GM10248 (cell line): ENCODE results near the gene CPSF2.

ENCODE experiments used
- CTCF ChIA-PET: fragments of 300-600 bp; sonication (Branson Sonifier 250); formaldehyde crosslinking; extraction: SDS; loops from one replicate; lab custom pipeline; 2021; ENCODE audit warnings: antibody characterized with exemption; lab: Yijun Ruan, JAX
- POLR2A ChIA-PET: fragments of 350-650 bp; sonication (Branson Sonifier 250); formaldehyde crosslinking; extraction: SDS; loops from one replicate; lab custom pipeline; 2020; ENCODE audit warnings: antibody characterized with exemption; lab: Yijun Ruan, JAX
- DNase-seq: peaks from one replicate; pipeline ENCODE4 v3.0.0; 2012; ENCODE audit errors: extremely low spot score
- TF ChIP-seq, protein P1 (sequence below): IDR thresholded peaks from 2 replicates; pipeline ENCODE4 v1.5.1; 2012; ENCODE audit warnings: mild to moderate bottlenecking, low read depth; ENCODE audit errors: extremely low read depth, missing control alignments, control extremely low read depth

CPSF2 gene

DNA sequence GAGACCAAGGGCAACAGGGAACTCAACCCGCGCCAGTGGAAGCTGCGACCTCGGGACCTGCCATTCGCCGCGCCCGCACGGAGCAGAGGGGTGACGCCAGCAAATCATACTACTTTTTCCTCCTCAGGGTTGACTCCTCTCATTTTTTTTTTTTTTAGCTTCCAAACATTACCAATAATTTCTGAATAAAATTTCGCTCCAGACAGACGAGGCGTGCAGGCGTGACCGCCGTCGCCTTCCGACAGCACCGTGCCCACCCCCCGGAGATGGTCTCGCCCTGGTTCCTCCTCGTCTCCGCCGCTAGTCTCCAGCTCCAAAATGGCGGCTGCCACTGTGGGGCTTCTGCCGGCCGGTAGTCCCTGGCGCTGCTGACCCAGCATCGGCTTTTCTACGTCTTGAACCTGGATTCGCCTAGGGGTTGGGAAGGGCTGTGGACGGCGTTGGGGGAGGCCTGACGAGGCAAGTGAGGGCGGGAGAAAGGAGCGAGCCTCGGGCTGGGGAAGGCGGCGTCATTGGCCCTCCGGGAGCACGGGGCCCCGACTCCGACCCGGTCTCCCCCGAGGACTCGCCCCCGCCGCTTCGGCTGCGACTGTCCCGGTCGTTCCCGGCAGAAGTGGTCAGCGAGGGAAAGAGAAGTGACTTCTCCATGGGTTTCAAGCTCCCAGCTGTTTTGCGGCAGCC lies at the start of gene CPSF2, which contains the start of gene NDUFB1:
TSS of gene CPSF2 (plus strand) at position 300 of the 681 bp plus-strand sequence. CDS start 9,016 bp downstream, outside the sequence.
TSS of gene NDUFB1 (minus strand) at position 37 of the 681 bp plus-strand sequence. CDS start 4,069 bp downstream, outside the sequence.
- ChIA-PET CTCF (interaction anchor here (0.7 to 11.7 kb wide), 15 partner anchors 9 to 591 kb away, joined by 3 to 134 read pairs (median 4); partner anchors contain the start of genes ATXN3 and TRIP11), POLR2A (interaction anchor here (0.7 to 1.9 kb wide), 4 partner anchors 11 to 608 kb away, joined by 3 to 10 read pairs (median 7); partner anchors contain the start of gene ATXN3)
- TF ChIP-seq, protein P1, sequence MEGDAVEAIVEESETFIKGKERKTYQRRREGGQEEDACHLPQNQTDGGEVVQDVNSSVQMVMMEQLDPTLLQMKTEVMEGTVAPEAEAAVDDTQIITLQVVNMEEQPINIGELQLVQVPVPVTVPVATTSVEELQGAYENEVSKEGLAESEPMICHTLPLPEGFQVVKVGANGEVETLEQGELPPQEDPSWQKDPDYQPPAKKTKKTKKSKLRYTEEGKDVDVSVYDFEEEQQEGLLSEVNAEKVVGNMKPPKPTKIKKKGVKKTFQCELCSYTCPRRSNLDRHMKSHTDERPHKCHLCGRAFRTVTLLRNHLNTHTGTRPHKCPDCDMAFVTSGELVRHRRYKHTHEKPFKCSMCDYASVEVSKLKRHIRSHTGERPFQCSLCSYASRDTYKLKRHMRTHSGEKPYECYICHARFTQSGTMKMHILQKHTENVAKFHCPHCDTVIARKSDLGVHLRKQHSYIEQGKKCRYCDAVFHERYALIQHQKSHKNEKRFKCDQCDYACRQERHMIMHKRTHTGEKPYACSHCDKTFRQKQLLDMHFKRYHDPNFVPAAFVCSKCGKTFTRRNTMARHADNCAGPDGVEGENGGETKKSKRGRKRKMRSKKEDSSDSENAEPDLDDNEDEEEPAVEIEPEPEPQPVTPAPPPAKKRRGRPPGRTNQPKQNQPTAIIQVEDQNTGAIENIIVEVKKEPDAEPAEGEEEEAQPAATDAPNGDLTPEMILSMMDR, result no peak
- peak; percentile 93 for DNase-seq

DNA sequence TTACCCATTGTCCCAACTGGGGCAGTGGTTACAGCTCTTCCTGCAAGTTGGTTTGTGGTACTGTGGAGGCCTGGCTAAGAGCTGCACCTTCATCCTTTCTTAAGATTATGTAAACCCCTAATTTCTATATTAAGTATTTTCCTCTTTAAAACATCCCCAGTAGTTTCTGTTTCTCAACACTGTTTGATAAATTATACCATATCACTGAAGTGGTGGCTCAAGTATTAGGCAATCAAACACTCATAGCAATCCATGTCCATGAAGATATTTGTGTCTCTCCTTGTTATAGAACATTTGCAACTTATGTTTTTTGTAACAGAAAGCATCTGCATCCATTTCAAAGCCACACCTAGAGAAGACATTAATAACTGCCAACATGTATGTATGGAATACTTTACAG lies 47.2 kb upstream of the CPSF2 start:
- no peak for DNase-seq
- ChIA-PET POLR2A (no interaction called here), CTCF (interaction anchor here (1.2 to 1.3 kb wide), 2 partner anchors 24 to 32 kb away, joined by 3 read pairs; partner anchors contain the start of gene ATXN3)
- TF ChIP-seq, protein P1, result no peak

GRCh38 chr14:92088494-92088893 lies 33.3 kb upstream of the CPSF2 start:
- no peak for DNase-seq
- CTCF ChIA-PET, result interaction anchor here (0.7 kb wide), 1 partner anchor 18 kb away, joined by 3 read pairs; the partner anchor contains the start of gene ATXN3
- POLR2A ChIA-PET, result interaction anchor here (0.6 kb wide), 1 partner anchor 31 kb away, joined by 3 read pairs; no protein-coding TSS in a partner anchor
- TF ChIP-seq, protein P1, result no peak

GRCh38 chr14:92093320-92093719 lies 28.4 kb upstream of the CPSF2 start:
- TF ChIP-seq, protein P1, result peak; percentile 37
- ChIA-PET CTCF (interaction anchor here (0.8 to 1.5 kb wide), 2 partner anchors 13 to 259 kb away, joined by 3 to 8 read pairs; partner anchors contain the start of gene ATXN3), POLR2A (interaction anchor here (1.0 kb wide), 1 partner anchor 29 kb away, joined by 10 read pairs; the partner anchor contains the start of genes CPSF2 and NDUFB1)
- DNase-seq, result no peak

GRCh38 chr14:92099802-92100201 lies 22.0 kb upstream of the CPSF2 start:
- TF ChIP-seq, protein P1, result no peak
- POLR2A ChIA-PET, result no interaction called here
- CTCF ChIA-PET, result interaction anchor here (1.2 kb wide), 1 partner anchor 103 kb away, joined by 4 read pairs; no protein-coding TSS in a partner anchor
- DNase-seq, result no peak

DNA sequence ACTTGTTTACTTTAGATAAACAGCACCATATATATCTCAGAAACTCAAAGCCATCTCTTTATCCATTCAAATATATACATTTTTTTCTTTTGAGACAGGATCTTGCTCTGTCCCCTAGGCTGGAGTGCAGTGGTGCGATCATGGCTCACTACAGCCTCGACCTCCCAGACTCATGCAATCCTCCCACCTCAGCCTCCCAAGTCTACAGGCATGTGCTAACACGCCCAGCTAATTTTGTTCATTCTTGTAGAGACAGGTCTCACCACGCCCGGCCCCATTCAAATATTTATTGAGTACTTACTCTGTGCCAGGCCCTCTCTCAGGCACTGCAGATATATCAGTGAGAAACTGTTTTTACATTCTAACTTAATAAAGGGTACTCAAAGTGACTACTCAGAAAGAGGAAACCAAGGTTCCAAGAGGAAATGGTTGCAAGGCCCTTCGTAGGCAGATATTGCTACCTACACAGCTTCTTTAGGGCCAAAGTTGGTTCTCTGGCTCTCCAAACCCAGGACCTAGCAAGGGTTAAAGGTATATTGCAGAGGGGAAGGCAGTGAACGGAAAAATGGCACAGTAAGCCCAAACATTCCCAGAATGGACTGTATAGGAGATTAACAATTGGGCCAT lies 18.3 kb upstream of the CPSF2 start:
- CTCF ChIA-PET, result interaction anchor here (1.3 to 5.8 kb wide), 2 partner anchors 17 to 29 kb away, joined by 3 to 134 read pairs; partner anchors contain the start of genes CPSF2 and NDUFB1
- no peak for DNase-seq
- TF ChIP-seq, protein P1, result no peak
- POLR2A ChIA-PET, result no interaction called here
